ENCODE data around the gene VPS4B. TPM values are rescaled to one million over a fixed set of nuclear protein-coding genes. Genes with fewer than 3 reads are reported as not detected.

Gene VPS4B
- total RNA-seq, 4 donors from 2014 or later, result 32.2 to 53.5 (median 45.3) TPM

DNA sequence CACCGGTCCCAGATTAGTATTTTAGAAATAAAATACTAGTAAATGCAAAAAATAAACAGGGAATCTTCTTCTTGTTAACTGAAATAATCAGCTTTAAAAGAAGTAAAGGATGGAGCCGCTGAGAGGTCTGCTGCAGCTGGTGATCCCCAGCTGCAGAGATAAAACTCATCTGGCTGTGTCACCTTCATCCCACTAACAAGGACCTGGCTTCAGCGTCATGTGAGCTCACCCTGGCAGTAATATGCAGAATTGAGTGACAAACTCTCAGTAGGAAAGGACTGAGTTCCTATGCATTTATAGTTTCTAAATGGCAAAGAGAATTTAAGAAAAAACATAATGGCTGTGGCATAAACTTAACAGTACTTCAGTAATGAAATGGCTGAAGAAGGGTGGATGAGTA lies 27.3 kb downstream of the VPS4B start:
- TF ChIP-seq CTCF (IDR thresholded peaks at IDR 0.05; ENCODE audit: low read depth), result no peak

- no peak for TF ChIP-seq CTCF (IDR thresholded peaks at IDR 0.05; ENCODE audit: low read depth)
Measured at GRCh38 chr18:63387861-63388260, 34.4 kb downstream of the VPS4B start.

GRCh38 chr18:63382843-63383242 lies 39.4 kb downstream of the VPS4B start:
- no peak for TF ChIP-seq CTCF (IDR thresholded peaks at IDR 0.05; ENCODE audit: low read depth)

GRCh38 chr18:63379639-63379962 lies 42.7 kb downstream of the VPS4B start:
- no peak for TF ChIP-seq CTCF (IDR thresholded peaks at IDR 0.05; ENCODE audit: low read depth)

- no peak for TF ChIP-seq CTCF (IDR thresholded peaks at IDR 0.05; ENCODE audit: low read depth)
Measured at GRCh38 chr18:63378919-63379638, 43.2 kb downstream of the VPS4B start.

- TF ChIP-seq CTCF (IDR thresholded peaks at IDR 0.05; ENCODE audit: low read depth), result no peak
Measured at GRCh38 chr18:63377275-63377980, 44.8 kb downstream of the VPS4B start.

DNA sequence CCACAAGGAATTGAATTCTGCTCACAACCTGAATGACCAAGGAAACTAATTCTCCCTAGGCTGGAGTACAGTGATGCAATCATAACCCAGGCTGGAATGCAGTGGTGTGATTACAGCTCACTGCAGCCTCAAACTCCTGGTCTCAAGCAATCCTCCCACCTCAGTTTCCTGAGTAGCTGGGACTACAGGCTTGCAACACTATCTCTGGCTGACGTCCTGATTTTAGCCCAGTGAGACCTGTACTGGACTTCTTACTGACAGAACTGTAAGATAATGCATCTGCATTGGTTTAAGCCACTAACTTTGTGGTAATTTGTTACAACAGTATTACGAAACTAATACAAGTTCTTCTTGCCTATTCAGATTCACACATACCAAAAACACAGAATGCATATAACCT lies 45.7 kb downstream of the VPS4B start:
- TF ChIP-seq CTCF (IDR thresholded peaks at IDR 0.05; ENCODE audit: low read depth), result no peak

Data from subcutaneous adipose tissue (tissue), 4 donors.